ENCODE data around the gene TMEM26. TPM values are rescaled to one million over a fixed set of nuclear protein-coding genes. Genes with fewer than 3 reads are reported as not detected.

The TMEM26 gene
- total and polyA plus RNA-seq, 2 of the 13 experiments (the other 11 are each of a cell fraction or from before 2014, with no cell fraction given) = not detected

DNA sequence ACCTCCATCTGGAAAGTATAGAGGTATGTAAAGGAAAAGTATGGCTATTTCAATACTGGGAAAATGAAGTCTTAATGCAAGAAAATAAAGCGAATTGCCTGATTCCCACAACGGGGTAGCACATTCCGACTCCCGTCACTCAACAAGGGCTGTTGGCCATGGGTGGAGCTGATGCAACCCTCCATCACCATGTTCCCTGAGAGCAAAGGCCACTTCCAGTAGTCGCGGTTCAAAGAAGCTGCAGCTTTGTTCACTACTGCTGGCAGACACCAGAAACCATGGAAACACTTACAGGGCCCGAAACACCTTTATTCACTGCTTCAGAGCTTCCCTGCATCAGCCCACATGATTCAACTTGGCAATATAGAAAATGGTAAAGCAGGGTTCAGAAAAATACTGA lies 44.0 kb downstream of the TMEM26 start:
- TF ChIP-seq SP140L (CRISPR knock-in tag; IDR thresholded peaks at IDR 0.05; ENCODE audit: borderline replicate concordance) = no peak
- no peak for TF ChIP-seq CCAR2 (optimal IDR thresholded peaks at IDR 0.05; ENCODE audit: low read depth, low read length)
- TF ChIP-seq HNRNPK (IDR thresholded peaks at IDR 0.05; ENCODE audit: low read depth, low read length, poor library complexity, severe bottlenecking) = no peak
- TF ChIP-seq, protein P1, sequence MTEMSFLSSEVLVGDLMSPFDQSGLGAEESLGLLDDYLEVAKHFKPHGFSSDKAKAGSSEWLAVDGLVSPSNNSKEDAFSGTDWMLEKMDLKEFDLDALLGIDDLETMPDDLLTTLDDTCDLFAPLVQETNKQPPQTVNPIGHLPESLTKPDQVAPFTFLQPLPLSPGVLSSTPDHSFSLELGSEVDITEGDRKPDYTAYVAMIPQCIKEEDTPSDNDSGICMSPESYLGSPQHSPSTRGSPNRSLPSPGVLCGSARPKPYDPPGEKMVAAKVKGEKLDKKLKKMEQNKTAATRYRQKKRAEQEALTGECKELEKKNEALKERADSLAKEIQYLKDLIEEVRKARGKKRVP (CRISPR knock-in tag; IDR thresholded peaks at IDR 0.05) = peak in 1 of 2 experiments; percentile 88; a peak in 2 of 4 replicates
- peak; percentile 61; the same call in 1 of the 2 replicates for TF ChIP-seq HNF4A (CRISPR knock-in tag; IDR thresholded peaks at IDR 0.05)
- no peak for TF ChIP-seq HNF4G (IDR thresholded peaks at IDR 0.05; ENCODE audit: borderline replicate concordance, low read depth, low read length)
- TF ChIP-seq HNF4G (CRISPR knock-in tag; IDR thresholded peaks at IDR 0.05; ENCODE audit: borderline replicate concordance, low read depth) = no peak
- TF ChIP-seq EHMT2 (IDR thresholded peaks at IDR 0.05; ENCODE audit: borderline replicate concordance, low read depth, low read length) = peak; percentile 36; the same call in 1 of the 2 replicates
- TF ChIP-seq ZNF850 (CRISPR knock-in tag; conservative IDR thresholded peaks at IDR 0.05) = no peak
- 0 out of 2 replicates have a peak, but pooled peaks have one; percentile 28 for TF ChIP-seq CEBPB (IDR thresholded peaks at IDR 0.05; ENCODE audit: borderline replicate concordance, low read depth, low read length)
- no peak for TF ChIP-seq XBP1 (CRISPR knock-in tag; IDR thresholded peaks at IDR 0.05)
- no peak for TF ChIP-seq JUND (CRISPR knock-in tag; IDR thresholded peaks at IDR 0.05)
- TF ChIP-seq ZNF644 (CRISPR knock-in tag; IDR thresholded peaks at IDR 0.05; ENCODE audit: low read depth) = peak; percentile 92
- no peak for TF ChIP-seq ZNF652 (CRISPR knock-in tag; IDR thresholded peaks at IDR 0.05; ENCODE audit: borderline replicate concordance, low read depth)
- peak; percentile 54; the same call in 1 of the 2 replicates for TF ChIP-seq CEBPG (CRISPR knock-in tag; IDR thresholded peaks at IDR 0.05)
- no peak for TF ChIP-seq CREM (IDR thresholded peaks at IDR 0.05)
- TF ChIP-seq CREM (CRISPR knock-in tag; IDR thresholded peaks at IDR 0.05) = no peak
- no peaks in the 10 kb centered on the region for H3K27me3 ChIP-seq (ENCODE audit: control insufficient read depth in 1 of 2, insufficient read depth in 2 of 2, low read length in 2 of 2)
- no peak overlapping the region for H3K4me3 ChIP-seq (replicated peaks in 1 of 3; ENCODE audit: insufficient read depth in 1 of 3, low read depth in 2 of 3, low read length in 3 of 3)
- intact Hi-C loops (cut with micrococcal nuclease; ENCODE audit: unreplicated experiment) (no loop called here), in situ Hi-C loops (cut with HindIII; ENCODE audit: extremely low pct_ligation_motif_present, low pct_unique_long_range_greater_than_20kb) (no loop called here)
- CTCF ChIA-PET (ENCODE audit: low intra/inter-chr PET ratio, low total read pairs) = no interaction called here
- H3K9ac ChIP-seq (ENCODE audit: insufficient read depth, low read depth, low read length) = no peak overlapping the region
- no peak overlapping the region for H3K27ac ChIP-seq (ENCODE audit: extremely low read length, insufficient read depth, low read length)
- POLR2A ChIA-PET = no interaction called here
- no peaks in the 10 kb centered on the region for H3K4me1 ChIP-seq (ENCODE audit: insufficient read depth, low read length)
- FAIRE-seq (no peak), ATAC-seq (peak; percentile 52; the same call in 2 of the 3 replicates), DNase-seq (ENCODE audit: low spot score) (peak; percentile 9)
- 16% methylated on average over 7 of the region's 7 CpGs for WGBS (ENCODE audit: low lambda C conversion rate)
- H3K79me2 ChIP-seq (ENCODE audit: insufficient read depth, low read length) = no peaks in the 10 kb centered on the region
- no TSS peak for BruUV-seq (replicated peaks)
- no peak overlapping the region for H3K4me2 ChIP-seq (ENCODE audit: low read depth, low read length)
- H3K9me3 ChIP-seq (ENCODE audit: low read length) = no peaks in the 10 kb centered on the region
- no peaks in the 10 kb centered on the region for H3K36me3 ChIP-seq (replicated peaks in 1 of 2; ENCODE audit: control insufficient read depth in 1 of 2, insufficient read depth in 2 of 2, low read length in 2 of 2)
- H2AFZ ChIP-seq (ENCODE audit: low read length) = no peak overlapping the region
- H4K20me1 ChIP-seq (ENCODE audit: insufficient read depth, low read length) = no peaks in the 10 kb centered on the region
